Calu3 (cell line): ENCODE results near the gene ENG. TPM values are rescaled to one million over a fixed set of nuclear protein-coding genes. Genes with fewer than 3 reads are reported as not detected.

Experiments used
- BruUV-seq: library from RNA; stranded (reverse); fragments of 400-500 nt; replicated peaks from 2 replicates; lab custom pipeline; 2021; lab: Mats Ljungman, UMichigan
- CTCF ChIA-PET: fragments of 300-600 bp; sonication (Branson Sonifier 250); formaldehyde crosslinking; loops from one replicate; lab custom pipeline; 2022; ENCODE audit warnings: antibody characterized with exemption; lab: Charles Lee
- DNase-seq: peaks from one replicate; pipeline ENCODE4 v3.0.0; 2022
- H3K27ac Mint-ChIP-seq: one replicate; pipeline ENCODE4 v1.8.0; 2022; ENCODE audit warnings: mixed read lengths; ENCODE audit not compliant: unreplicated experiment
- H3K27me3 Mint-ChIP-seq: one replicate; pipeline ENCODE4 v1.8.0; 2022; ENCODE audit warnings: mixed read lengths; ENCODE audit not compliant: unreplicated experiment
- H3K36me3 Mint-ChIP-seq: one replicate; pipeline ENCODE4 v1.8.0; 2022; ENCODE audit warnings: mild to moderate bottlenecking, moderate library complexity, mixed read lengths; ENCODE audit not compliant: insufficient read depth, unreplicated experiment
- H3K4me1 Mint-ChIP-seq: one replicate; pipeline ENCODE4 v1.8.0; 2022; ENCODE audit warnings: mild to moderate bottlenecking, low read depth, mixed read lengths; ENCODE audit not compliant: unreplicated experiment
- H3K4me3 Mint-ChIP-seq: one replicate; pipeline ENCODE4 v1.8.0; 2022; ENCODE audit warnings: mild to moderate bottlenecking, low read depth, moderate library complexity, mixed read lengths; ENCODE audit not compliant: unreplicated experiment
- H3K9me3 Mint-ChIP-seq: one replicate; pipeline ENCODE4 v1.8.0; 2022; ENCODE audit warnings: low read depth, mixed read lengths; ENCODE audit not compliant: unreplicated experiment
- intact Hi-C: fragments of 100-400 bp; cut with micrococcal nuclease; formaldehyde crosslinking; loops from one replicate; pipeline ENCODE4 v1.10.0; 2022; ENCODE audit not compliant: unreplicated experiment
- total RNA-seq: library from RNA; stranded (reverse); gene quantifications from 2 replicates; pipeline ENCODE4 v1.2.3, GENCODE V29; 2022
- TF ChIP-seq, protein P1 (sequence below): fragments of 200-600 bp; IDR thresholded peaks from one replicate; pipeline ENCODE4 v1.8.0; 2022; ENCODE audit warnings: antibody characterized with exemption; ENCODE audit not compliant: unreplicated experiment

Gene ENG
- total RNA-seq, 1 experiment from 2014 or later: not detected

DNA sequence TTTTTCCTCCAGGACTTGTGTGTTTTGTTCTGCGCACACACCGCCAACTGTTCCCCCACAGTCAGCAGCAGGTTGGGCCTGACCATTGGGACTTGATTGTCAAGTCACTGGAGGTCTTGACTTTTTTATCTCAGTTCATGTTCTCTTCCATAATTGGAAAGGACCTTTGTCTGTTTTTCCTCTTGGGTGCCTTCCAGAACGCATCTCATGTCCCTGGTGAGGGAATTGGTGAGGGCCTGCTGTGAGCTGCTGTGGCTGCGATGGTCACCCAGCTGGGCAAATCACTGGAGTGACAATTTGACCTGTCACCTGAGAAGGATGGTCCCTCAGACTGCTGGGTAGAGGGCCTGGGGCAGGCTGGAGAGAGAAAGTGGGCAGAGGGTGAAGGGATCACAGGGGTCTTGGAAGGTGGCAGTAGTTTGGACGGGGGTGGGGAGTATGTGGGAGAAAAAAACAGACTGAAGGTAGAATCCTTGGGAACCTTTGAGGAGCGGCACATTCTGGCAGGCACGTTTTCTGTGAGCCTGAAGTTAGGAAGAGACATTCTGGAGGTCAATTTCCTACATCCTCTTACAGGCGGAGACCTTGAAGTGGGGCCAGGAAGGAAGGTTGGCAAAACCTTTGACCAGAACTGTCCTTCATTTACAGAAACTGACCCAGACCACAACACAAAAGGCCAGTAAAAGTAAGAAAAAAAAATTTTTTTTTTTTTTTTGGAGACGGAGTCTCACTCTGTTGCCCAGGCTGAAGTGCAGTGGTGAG lies 64.2 kb downstream of the ENG start:
- no peaks in the 10 kb centered on the region for H3K27me3 Mint-ChIP-seq
- no peaks in the 10 kb centered on the region for H3K9me3 Mint-ChIP-seq
- DNase-seq: no peak
- BruUV-seq: no TSS peak
- H3K4me3 Mint-ChIP-seq: no peak overlapping the region
- TF ChIP-seq, protein P1, sequence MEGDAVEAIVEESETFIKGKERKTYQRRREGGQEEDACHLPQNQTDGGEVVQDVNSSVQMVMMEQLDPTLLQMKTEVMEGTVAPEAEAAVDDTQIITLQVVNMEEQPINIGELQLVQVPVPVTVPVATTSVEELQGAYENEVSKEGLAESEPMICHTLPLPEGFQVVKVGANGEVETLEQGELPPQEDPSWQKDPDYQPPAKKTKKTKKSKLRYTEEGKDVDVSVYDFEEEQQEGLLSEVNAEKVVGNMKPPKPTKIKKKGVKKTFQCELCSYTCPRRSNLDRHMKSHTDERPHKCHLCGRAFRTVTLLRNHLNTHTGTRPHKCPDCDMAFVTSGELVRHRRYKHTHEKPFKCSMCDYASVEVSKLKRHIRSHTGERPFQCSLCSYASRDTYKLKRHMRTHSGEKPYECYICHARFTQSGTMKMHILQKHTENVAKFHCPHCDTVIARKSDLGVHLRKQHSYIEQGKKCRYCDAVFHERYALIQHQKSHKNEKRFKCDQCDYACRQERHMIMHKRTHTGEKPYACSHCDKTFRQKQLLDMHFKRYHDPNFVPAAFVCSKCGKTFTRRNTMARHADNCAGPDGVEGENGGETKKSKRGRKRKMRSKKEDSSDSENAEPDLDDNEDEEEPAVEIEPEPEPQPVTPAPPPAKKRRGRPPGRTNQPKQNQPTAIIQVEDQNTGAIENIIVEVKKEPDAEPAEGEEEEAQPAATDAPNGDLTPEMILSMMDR: no peak
- no peaks in the 10 kb centered on the region for H3K4me1 Mint-ChIP-seq
- peak overlapping the region; percentile 7 for H3K27ac Mint-ChIP-seq
- peaks cover 76% of the 10 kb centered on the region for H3K36me3 Mint-ChIP-seq
- intact Hi-C loops: no loop called here
- CTCF ChIA-PET: interaction anchor here (0.6 kb wide), 1 partner anchor 79 kb away, joined by 5 read pairs; no protein-coding TSS in a partner anchor

DNA sequence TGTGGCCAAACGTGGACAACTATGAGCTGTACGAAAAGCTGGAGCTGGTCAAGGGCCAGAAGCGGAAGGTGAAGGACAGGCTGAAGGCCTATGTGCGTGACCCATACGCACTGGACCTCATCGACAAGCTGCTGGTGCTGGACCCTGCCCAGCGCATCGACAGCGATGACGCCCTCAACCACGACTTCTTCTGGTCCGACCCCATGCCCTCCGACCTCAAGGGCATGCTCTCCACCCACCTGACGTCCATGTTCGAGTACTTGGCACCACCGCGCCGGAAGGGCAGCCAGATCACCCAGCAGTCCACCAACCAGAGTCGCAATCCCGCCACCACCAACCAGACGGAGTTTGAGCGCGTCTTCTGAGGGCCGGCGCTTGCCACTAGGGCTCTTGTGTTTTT lies 65.3 kb downstream of the ENG start:
- Mint-ChIP-seq H3K27me3 (no peaks in the 10 kb centered on the region), H3K9me3 (no peaks in the 10 kb centered on the region), H3K27ac (no peak overlapping the region), H3K36me3 (peaks cover 79% of the 10 kb centered on the region), H3K4me1 (no peaks in the 10 kb centered on the region), H3K4me3 (no peak overlapping the region)
- BruUV-seq: TSS peak; percentile 0
- intact Hi-C loops: no loop called here
- DNase-seq: no peak
- CTCF ChIA-PET: no interaction called here
- TF ChIP-seq, protein P1: no peak

DNA sequence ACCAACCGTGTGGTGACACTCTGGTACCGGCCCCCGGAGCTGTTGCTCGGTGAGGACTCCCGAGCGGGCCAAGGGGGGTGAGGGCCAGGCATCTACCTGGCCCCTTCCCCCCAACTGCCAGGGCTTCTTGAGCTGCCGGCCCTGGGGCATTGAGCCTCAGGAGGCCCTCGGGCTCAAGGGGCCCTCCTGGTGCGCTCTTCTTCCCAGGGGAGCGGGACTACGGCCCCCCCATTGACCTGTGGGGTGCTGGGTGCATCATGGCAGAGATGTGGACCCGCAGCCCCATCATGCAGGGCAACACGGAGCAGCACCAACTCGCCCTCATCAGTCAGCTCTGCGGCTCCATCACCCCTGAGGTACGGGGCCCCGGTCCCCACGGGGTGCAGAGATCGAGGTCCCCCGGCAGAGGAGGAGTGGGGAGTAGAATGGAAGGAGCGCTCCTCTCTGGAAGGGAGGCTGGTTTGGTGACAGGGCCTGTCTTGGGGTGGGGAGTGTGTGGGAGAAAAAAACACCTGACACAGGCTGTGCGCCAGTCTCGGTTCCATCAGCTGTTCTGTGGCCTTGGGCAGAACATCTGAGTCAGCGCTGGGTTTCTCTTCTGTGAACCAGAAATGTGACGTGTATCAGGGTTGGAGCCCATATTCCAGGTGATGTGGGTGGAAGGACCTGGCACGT lies 66.0 kb downstream of the ENG start:
- BruUV-seq: no TSS peak
- CTCF ChIA-PET: interaction anchor here (0.5 kb wide), 1 partner anchor 45 kb away, joined by 3 read pairs; no protein-coding TSS in a partner anchor
- H3K27ac Mint-ChIP-seq: no peak overlapping the region
- TF ChIP-seq, protein P1: no peak
- DNase-seq: no peak
- intact Hi-C loops: no loop called here
- peaks cover 80% of the 10 kb centered on the region for H3K36me3 Mint-ChIP-seq
- no peaks in the 10 kb centered on the region for H3K4me1 Mint-ChIP-seq
- H3K4me3 Mint-ChIP-seq: no peak overlapping the region
- H3K27me3 Mint-ChIP-seq: no peaks in the 10 kb centered on the region
- no peaks in the 10 kb centered on the region for H3K9me3 Mint-ChIP-seq

DNA sequence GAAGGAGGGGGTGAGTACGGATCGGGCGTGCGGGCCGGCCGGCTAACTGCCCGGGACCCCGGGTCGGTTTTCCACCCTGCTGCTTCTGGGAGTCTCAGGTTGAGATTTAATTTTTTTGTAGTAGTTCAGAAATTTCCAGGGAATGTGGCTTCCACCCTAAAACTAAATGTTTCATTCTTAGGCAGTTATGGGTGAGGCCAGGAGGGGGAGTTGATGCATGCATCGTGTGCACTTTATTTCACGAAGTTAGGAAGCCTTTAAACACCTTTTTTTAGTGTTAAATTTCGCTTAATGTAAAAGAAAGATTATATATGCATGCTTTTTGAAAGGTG lies 67.7 kb downstream of the ENG start:
- Mint-ChIP-seq H3K4me3 (peak overlapping the region; percentile 86), H3K36me3 (peaks cover 66% of the 10 kb centered on the region), H3K9me3 (no peaks in the 10 kb centered on the region), H3K4me1 (no peaks in the 10 kb centered on the region), H3K27me3 (no peaks in the 10 kb centered on the region), H3K27ac (peak overlapping the region; percentile 17)
- TF ChIP-seq, protein P1: no peak
- no peak for DNase-seq
- no TSS peak for BruUV-seq
- CTCF ChIA-PET: interaction anchor here (1.1 kb wide), 1 partner anchor 135 kb away, joined by 3 read pairs; no protein-coding TSS in a partner anchor
- intact Hi-C loops: no loop called here
